HG03457 (cell line): ENCODE measurements around the gene SVBP.
A peak's percentile ranks its signal among the peaks of the same experiment; 100 is the strongest.
"Not testable (repeated sequence)": the region's sequence is repeated elsewhere in the genome, so short reads cannot be mapped to it uniquely, and the experiment has no call there.

Source experiments
- ATAC-seq: cut with Tn5 transposase; IDR thresholded peaks from one replicate; pipeline ENCODE4 v1.9.1; 2021; ENCODE audit warnings: moderate number of reproducible peaks; ENCODE audit not compliant: unreplicated experiment

Gene SVBP, protein sequence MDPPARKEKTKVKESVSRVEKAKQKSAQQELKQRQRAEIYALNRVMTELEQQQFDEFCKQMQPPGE

DNA sequence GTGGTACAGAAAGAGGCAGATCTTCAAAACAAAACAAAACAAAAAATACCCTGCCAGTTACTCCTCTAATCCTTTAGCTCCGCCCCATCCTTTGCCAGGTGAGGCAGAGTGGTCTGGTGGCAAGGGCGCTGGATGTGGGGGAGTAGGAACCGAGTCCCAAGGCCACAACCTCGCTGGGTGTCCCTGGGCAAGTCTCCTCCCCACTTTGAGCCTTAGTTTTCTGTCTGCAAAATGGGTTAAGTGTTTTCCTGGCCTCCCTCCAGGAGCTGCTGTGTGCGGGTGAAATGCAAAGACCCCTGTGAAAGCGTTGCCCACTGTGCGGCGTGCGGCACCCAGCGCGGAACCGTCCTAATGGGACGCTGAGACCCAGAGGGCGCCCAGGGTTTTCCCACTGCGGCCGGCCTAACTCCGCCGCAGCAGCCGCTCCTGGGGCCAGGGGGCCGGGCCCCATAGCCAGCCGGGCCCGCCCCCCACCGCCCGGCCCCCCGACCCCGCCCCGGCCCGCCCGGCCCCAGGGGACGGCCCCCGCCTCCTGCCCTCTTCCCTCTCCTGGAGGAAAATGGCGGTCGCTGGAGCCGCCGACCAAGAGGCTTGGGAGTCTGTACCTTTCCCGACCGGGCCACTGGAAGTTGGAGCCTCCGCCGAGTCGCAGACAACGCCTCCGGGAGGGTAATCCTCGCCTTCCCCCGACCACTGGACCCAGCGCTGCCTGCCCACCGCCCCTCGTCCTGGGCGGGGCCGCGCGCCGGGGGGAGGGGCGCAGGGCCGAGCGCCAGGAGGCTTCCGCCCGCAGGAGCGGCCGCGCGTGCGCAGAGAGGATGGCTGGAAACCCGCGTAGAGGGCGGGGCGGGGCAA is at the start of gene SVBP, which contains the start of gene ERMAP:
TSS of gene SVBP (minus strand) at position 813 of the 855 bp plus-strand sequence. CDS start 853 bp downstream, outside the sequence.
TSS of gene ERMAP (plus strand) at position 538 of the 855 bp plus-strand sequence. CDS start 13,327 bp downstream, outside the sequence.
- peak; percentile 64 for ATAC-seq

DNA sequence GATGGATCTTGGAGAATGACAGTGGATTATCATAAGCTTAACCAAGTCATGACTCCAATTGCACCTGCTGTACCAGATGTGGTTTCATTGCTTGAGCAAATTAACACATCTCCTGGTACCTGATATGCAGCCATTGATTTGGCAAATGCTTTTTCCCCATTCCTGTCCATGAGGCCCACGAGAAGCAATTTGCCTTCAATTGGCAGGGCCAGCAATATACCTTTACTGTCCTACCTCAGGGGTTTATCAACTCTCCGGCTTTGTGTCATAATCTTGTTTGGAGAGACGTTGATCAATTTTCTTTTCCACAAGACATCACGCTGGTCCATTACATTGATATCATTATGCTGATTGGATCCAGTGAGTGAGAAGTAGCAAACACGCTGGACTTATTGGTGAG is 49.4 kb upstream of the SVBP start:
- ATAC-seq = no peak

DNA sequence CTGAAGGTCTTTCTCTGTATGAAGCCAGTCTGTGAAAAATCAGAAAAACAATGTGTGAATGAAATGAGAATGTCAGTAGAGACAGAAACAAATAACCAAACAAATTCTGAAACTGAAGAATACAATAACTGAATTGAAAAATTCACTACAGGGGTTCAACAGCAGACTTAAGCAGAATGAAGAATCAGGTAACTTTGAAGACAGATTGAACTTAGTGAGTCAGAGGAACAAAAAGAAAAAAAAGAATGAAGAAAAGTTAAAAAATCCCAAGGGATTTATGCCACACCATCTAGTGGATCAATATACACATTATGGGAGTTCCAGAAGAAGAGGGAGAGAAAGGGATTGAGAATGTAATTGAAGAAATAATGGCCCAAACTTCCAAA is 43.8 kb upstream of the SVBP start:
- ATAC-seq = no peak

DNA sequence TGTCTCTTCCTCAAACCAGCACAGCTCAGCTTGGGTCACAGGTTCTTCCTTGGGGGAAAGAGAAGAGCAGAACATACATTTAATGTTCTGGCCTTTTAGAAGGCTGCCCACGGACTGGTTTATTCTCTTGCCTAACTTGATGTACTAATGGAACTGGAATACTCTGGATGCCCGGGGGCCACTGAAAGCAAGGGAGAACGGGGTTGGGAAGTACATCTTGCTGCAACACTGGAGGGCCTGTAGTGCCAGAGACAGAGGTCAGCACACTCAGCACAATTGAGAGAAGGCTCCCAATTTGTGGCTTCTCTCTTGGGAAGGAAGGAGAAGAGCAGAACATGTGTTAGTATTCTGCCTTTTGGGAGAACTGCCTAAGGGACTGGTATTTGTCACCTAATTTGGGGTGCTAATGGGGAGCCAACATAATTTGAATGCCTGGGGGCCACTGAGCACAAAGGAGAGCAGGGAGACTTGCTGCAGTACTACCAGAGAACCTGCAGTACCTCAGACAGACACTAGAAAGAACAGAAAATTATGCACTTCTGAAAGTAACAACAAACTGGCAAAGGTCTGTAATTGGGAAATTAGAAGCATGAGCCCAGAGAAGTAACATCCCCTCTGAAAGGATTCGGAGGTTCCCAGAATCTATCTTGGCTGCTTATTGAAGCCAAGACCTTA is 43.3 kb upstream of the SVBP start:
- ATAC-seq = no peak

DNA sequence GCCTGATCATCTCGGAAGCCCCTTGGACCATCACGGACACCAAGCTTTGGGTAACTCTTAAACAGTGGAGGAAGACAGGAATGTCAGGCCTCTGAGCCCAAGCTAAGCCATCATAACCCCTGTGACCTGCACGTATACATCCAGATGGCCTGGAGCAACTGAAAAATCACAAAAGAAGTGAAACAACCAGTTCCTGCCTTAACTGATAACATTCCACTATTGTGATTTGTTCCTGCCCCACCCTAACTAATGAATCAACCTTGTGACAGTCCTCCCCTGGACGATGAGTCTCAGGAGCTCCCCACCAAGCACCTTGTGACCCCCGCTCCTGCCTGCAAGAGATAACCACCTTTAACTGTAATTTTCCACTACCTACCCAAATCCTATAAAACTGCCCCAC is 42.2 kb upstream of the SVBP start:
- not testable (repeated sequence) for ATAC-seq

GRCh38 chr1:42856554-42856953 is 39.4 kb upstream of the SVBP start:
- ATAC-seq = not testable (repeated sequence)

GRCh38 chr1:42853116-42853884 is 36.1 kb upstream of the SVBP start:
- no peak for ATAC-seq

GRCh38 chr1:42852608-42852980 is 35.4 kb upstream of the SVBP start:
- no peak for ATAC-seq

DNA sequence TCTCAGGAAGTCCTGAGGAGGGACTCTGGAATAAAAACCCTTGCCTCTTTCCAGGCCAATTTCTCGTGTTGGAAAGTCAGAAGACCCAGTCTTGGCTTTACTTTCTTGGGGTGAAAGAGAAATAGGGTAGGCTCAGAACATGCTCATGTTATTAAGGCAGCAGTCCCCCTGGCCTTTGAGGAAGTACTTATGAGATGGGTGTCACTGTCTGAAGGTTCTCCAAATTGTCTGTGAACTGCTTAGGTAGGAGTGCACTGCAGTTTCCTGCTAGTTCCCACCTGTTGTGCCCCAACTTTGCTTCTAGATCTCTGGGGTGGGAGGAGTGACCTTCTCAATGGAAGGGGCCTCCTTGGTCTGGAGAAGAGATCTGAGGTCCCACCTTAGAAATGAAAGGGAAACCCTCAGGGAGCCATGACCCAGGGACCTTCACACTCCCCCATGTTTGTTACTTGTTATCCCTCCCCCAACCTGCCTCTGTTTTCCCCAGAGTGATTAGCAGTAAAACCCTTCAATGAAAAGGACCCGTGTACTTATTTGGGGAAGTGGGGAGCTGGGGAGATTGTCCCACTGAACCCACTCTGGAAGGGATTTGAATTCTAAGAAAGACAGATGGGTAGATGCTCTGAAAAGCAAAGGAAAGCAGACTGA is 34.9 kb upstream of the SVBP start:
- ATAC-seq = no peak

DNA sequence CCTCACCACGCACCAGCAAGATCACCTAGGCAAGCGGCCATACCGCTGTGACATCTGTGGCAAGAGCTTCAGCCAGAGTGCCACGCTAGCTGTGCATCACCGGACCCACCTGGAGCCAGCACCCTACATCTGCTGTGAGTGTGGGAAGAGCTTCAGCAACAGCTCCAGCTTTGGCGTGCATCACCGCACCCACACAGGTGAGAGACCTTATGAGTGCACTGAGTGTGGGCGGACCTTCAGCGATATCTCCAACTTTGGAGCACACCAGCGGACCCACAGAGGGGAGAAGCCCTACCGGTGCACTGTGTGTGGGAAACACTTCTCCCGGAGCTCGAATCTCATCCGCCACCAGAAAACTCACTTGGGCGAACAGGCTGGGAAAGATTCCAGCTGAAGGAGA is 34.2 kb upstream of the SVBP start:
- ATAC-seq = no peak

- ATAC-seq = no peak
These were observed 32.7 kb upstream of the SVBP start for GRCh38 chr1:42849944-42850343.

DNA sequence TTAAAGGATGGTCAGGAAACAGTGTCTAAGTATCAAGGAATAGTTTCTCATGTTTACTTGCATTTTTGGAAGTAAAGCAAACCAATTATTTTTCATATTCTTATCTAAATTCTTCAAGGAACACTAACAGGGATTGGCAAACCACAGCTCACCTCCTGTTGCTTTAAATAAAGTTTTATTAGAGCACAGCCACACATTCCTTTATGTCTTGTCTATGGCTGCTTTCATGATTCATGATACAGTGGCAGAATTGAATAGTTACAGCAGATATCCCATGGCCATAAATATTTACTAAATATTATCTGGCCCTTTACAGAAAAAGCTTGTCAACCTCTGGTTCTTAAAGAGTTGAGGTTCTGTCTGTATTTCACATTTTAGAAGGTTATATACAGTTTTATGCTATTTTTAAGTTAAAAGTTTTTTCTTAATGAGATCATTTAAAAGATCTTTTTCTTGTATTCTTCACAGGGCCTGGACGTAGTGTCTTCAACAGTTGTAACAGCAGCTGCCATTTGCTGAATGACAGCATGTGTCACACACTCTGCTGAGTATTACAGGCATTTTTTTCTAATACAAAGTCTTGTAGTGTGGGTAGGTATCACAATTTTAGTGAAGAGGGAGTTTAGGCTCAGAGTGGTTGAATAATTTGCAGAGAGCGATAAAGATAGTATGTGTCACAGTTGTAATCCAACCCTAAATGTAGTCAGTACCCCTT is 31.8 kb upstream of the SVBP start:
- no peak for ATAC-seq

DNA sequence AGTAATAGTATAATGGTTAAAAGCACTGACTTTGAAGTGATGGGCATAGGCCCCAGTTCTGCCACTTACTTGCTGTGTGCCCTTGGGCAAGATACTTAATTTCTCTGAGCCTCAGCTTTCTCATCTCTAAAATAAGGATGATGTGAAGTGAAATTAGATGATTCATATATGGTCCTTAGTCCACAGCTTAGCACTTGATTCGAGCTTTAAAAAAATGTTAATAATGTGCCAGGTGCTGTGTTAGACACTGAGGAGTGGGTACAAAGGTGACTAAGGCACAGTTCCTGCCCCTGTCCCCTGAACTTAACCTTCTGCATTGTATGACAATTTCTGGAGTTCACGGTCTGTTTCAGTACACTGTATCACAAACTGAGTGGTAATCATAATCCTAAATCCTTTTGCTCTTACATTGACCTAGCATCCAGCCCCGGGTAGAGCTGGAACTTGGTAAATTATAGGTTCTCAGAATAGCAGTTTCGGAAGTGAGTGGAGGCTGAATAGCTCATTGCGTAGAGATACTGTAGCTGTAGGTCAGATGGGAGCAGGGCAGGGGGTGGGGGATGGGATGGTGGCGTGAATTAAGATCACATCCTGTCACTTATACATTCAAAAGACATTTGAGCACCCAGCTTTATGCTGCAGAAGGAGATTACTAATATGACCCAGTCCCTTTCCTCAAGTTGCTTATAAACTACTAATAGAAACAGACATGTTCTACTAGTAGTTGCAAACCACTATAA is 30.7 kb upstream of the SVBP start:
- no peak for ATAC-seq

DNA sequence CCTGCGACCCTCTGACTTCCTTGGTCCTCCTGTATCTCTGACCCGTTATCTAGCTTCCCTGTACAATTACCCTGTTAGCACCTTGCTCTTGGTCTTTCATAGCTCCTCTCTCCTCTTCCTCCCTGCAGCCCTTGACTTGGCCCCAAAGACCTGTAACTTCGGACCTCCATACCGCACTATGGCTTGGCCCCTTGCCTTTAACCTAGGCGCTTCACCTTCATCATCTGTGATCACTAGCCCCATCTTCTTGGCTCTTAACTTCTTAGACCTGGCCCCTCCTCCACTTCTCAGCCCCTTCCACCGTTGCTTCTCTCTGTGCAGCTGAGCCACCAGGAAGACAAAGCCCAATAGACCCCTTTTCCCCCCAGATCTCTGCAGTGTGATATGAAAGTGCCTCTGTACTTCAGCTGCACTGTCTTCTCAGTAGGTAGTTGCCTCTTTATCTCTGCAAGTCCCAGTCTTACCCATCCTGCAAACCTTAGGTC is 30.0 kb upstream of the SVBP start:
- no peak for ATAC-seq

DNA sequence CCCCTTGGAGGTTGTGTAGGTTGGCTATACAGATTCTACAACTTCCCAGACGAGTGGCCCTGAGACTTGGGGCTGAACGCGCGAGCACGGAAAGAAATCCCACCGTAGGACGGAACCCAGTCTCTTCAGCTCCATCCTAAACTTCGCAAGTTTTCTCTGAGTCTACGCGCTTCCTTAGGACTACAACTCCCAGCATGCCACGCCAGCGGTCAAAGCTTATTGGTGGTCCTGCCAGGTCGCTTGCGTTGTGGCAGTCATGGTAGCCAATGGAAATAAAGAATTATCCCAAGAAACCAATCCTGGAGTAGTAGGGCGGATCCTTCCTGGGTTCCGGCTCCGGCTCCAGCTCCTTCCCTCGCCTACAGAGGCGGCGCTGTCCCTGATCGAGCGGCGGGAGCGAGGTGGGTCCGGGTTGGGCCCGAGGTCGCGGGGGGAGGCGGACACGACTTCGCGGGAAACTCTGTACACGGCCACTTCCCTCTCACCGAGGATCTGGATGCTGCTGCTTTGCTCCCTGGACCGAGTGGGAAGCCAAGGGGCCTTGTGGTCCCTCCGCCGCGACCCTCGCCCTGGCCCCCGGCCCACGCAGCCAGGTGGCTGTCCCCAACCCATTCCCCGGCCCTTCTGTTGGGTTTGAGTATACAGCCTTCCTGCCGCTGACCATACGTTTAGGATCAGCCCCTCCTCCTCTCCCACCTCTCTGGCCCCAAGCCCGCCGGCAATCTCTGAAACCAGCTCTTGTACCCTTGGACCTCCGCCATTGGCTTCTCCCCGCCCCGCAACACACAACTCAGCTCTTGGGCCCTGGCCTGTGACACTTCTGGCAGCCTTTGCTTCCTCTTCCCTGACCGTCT is 29.3 kb upstream of the SVBP start, which contains the start of gene ZNF691:
TSS of gene ZNF691 (plus strand) at position 357 of the 854 bp plus-strand sequence. CDS start 3,046 bp downstream, outside the sequence.
- peak; percentile 70 for ATAC-seq

DNA sequence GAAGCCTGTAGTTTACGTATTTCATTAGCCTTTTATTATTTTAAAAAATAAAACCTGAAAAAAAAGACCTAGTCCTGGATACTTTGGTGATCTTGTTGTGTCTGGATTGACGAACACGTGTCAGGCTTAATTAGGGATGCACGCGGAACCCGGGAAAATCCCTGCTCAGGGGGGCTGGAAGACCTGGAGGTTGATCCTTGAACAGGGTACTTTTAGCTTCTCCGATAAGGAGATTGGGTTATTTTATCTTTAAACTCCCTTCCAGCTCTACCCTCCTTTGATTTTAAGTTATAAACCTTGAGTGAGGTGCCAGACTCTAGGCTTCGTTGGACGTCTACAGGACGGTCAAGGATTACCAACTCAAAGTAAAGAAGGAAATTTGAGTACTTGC is 28.7 kb upstream of the SVBP start:
- no peak for ATAC-seq

- ATAC-seq = no peak
These were observed 28.0 kb upstream of the SVBP start for GRCh38 chr1:42845193-42845592.

- no peak for ATAC-seq
These were observed 27.5 kb upstream of the SVBP start for GRCh38 chr1:42844592-42845140.
